SU-DHL-6 (cell line): ENCODE measurements around the gene FTCDNL1.

Experiments
- EZH2phosphoT487 ChIP-seq: fragments of 200-600 bp; sonication (generic), shearing (Covaris generic); conservative IDR thresholded peaks from 2 replicates; pipeline ENCODE4 v1.6.1; 2018; ENCODE audit warnings: mild to moderate bottlenecking, antibody characterized with exemption, low read length, moderate library complexity, mixed read lengths
- TF ChIP-seq, protein P1 (sequence below): fragments of 200-600 bp; sonication (generic); IDR thresholded peaks from one replicate; pipeline ENCODE4 v1.5.1; 2017; ENCODE audit warnings: antibody characterized with exemption, mild to moderate bottlenecking, low read length, moderate library complexity; ENCODE audit not compliant: insufficient read depth, poor library complexity, severe bottlenecking

DNA sequence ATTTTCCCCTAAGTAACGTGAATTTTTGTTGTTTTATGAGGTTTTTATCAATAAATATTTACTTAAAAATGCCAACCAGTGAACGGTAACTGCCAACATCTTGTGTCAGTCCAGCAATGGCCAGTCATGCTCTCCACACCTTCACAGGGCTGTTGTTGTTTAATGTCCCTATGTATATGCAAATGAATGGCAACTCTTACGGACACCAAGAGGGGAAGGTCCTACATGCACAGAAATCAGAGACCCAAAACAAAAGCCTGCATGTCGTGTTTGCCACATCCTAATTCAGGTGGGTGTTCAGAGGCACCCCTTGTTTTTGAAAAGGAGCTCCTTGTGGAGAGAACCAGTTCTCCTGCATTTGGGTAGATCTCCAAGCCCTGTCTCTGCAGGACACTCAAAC, 4.8 kb upstream of the FTCDNL1 start:
- TF ChIP-seq, protein P1, sequence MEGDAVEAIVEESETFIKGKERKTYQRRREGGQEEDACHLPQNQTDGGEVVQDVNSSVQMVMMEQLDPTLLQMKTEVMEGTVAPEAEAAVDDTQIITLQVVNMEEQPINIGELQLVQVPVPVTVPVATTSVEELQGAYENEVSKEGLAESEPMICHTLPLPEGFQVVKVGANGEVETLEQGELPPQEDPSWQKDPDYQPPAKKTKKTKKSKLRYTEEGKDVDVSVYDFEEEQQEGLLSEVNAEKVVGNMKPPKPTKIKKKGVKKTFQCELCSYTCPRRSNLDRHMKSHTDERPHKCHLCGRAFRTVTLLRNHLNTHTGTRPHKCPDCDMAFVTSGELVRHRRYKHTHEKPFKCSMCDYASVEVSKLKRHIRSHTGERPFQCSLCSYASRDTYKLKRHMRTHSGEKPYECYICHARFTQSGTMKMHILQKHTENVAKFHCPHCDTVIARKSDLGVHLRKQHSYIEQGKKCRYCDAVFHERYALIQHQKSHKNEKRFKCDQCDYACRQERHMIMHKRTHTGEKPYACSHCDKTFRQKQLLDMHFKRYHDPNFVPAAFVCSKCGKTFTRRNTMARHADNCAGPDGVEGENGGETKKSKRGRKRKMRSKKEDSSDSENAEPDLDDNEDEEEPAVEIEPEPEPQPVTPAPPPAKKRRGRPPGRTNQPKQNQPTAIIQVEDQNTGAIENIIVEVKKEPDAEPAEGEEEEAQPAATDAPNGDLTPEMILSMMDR: no peak
- TF ChIP-seq EZH2phosphoT487: no peak
